ENCODE results near the gene INTS2. TPM values are rescaled to one million over a fixed set of nuclear protein-coding genes. Genes with fewer than 3 reads are reported as not detected.

Gene INTS2
- total RNA-seq, 1 donor from 2014 or later = 9.5 TPM

GRCh38 chr17:61968757-61969156 lies 41.0 kb upstream of the INTS2 start:
- TF ChIP-seq, protein P1, sequence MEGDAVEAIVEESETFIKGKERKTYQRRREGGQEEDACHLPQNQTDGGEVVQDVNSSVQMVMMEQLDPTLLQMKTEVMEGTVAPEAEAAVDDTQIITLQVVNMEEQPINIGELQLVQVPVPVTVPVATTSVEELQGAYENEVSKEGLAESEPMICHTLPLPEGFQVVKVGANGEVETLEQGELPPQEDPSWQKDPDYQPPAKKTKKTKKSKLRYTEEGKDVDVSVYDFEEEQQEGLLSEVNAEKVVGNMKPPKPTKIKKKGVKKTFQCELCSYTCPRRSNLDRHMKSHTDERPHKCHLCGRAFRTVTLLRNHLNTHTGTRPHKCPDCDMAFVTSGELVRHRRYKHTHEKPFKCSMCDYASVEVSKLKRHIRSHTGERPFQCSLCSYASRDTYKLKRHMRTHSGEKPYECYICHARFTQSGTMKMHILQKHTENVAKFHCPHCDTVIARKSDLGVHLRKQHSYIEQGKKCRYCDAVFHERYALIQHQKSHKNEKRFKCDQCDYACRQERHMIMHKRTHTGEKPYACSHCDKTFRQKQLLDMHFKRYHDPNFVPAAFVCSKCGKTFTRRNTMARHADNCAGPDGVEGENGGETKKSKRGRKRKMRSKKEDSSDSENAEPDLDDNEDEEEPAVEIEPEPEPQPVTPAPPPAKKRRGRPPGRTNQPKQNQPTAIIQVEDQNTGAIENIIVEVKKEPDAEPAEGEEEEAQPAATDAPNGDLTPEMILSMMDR (IDR thresholded peaks at IDR 0.05) = no peak
- no peaks in the 10 kb centered on the region for H3K9me3 Mint-ChIP-seq (ENCODE audit: low read depth)
- H3K36me3 Mint-ChIP-seq (ENCODE audit: low read depth) = peaks cover 9% of the 10 kb centered on the region
- H3K27ac Mint-ChIP-seq (ENCODE audit: unreplicated experiment) = no peak overlapping the region
- H3K4me3 Mint-ChIP-seq (ENCODE audit: unreplicated experiment) = no peak overlapping the region
- no peak for DNase-seq (ENCODE audit: low spot score)
- H3K27me3 Mint-ChIP-seq (ENCODE audit: low read depth) = no peaks in the 10 kb centered on the region
- no peaks in the 10 kb centered on the region for H3K4me1 Mint-ChIP-seq (ENCODE audit: low read depth)

- H3K27ac Mint-ChIP-seq (ENCODE audit: unreplicated experiment) = no peak overlapping the region
- TF ChIP-seq, protein P1 (IDR thresholded peaks at IDR 0.05) = no peak
Observed at GRCh38 chr17:61967729-61968128, 39.9 kb upstream of the INTS2 start.

DNA sequence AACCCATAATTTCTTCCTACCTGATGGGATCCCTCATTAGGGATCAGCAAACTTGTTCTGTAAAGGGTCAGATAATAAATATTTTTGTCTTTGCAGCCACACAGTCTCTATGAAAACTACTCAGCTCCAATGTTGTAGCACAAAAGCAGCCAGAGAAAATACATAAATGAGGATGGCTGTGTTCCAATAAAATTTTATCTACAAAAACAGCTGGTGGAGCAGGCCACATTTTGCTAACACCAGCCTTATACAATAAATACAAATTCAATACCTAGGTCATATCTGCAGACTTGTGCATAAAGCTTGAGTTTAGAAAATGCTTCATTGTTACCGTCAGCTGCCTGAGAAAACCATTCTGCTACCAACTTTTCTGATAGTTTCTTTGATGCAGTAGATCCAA lies 38.4 kb upstream of the INTS2 start:
- H3K9me3 Mint-ChIP-seq (ENCODE audit: low read depth) = no peaks in the 10 kb centered on the region
- no peak overlapping the region for H3K27ac Mint-ChIP-seq (ENCODE audit: unreplicated experiment)
- H3K4me3 Mint-ChIP-seq (ENCODE audit: unreplicated experiment) = no peak overlapping the region
- TF ChIP-seq, protein P1 (IDR thresholded peaks at IDR 0.05) = no peak
- no peaks in the 10 kb centered on the region for H3K4me1 Mint-ChIP-seq (ENCODE audit: low read depth)
- H3K36me3 Mint-ChIP-seq (ENCODE audit: low read depth) = peaks cover 14% of the 10 kb centered on the region
- H3K27me3 Mint-ChIP-seq (ENCODE audit: low read depth) = no peaks in the 10 kb centered on the region
- DNase-seq (ENCODE audit: low spot score) = no peak

More at GRCh38 chr17:61967729-61968128, 39.9 kb upstream of the INTS2 start:
- no peaks in the 10 kb centered on the region for H3K9me3 Mint-ChIP-seq (ENCODE audit: low read depth)
- no peaks in the 10 kb centered on the region for H3K4me1 Mint-ChIP-seq (ENCODE audit: low read depth)
- H3K27me3 Mint-ChIP-seq (ENCODE audit: low read depth) = no peaks in the 10 kb centered on the region
- peaks cover 11% of the 10 kb centered on the region for H3K36me3 Mint-ChIP-seq (ENCODE audit: low read depth)
- H3K4me3 Mint-ChIP-seq (ENCODE audit: unreplicated experiment) = no peak overlapping the region
- DNase-seq (ENCODE audit: low spot score) = no peak

GRCh38 chr17:61955619-61956018 lies 27.8 kb upstream of the INTS2 start:
- H3K4me3 Mint-ChIP-seq (ENCODE audit: unreplicated experiment) = no peak overlapping the region
- no peak for DNase-seq (ENCODE audit: low spot score)
- no peaks in the 10 kb centered on the region for H3K27me3 Mint-ChIP-seq (ENCODE audit: low read depth)
- H3K36me3 Mint-ChIP-seq (ENCODE audit: low read depth) = peaks cover 21% of the 10 kb centered on the region
- TF ChIP-seq, protein P1 (IDR thresholded peaks at IDR 0.05) = no peak
- no peak overlapping the region for H3K27ac Mint-ChIP-seq (ENCODE audit: unreplicated experiment)
- H3K4me1 Mint-ChIP-seq (ENCODE audit: low read depth) = no peaks in the 10 kb centered on the region
- peaks cover 4% of the 10 kb centered on the region for H3K9me3 Mint-ChIP-seq (ENCODE audit: low read depth)

GRCh38 chr17:61947367-61948078 lies 19.7 kb upstream of the INTS2 start:
- Mint-ChIP-seq H3K36me3 (ENCODE audit: low read depth) (peaks cover 21% of the 10 kb centered on the region), H3K27me3 (ENCODE audit: low read depth) (no peaks in the 10 kb centered on the region), H3K9me3 (ENCODE audit: low read depth) (no peaks in the 10 kb centered on the region), H3K27ac (ENCODE audit: unreplicated experiment) (no peak overlapping the region), H3K4me1 (ENCODE audit: low read depth) (no peaks in the 10 kb centered on the region), H3K4me3 (ENCODE audit: unreplicated experiment) (no peak overlapping the region)
- TF ChIP-seq, protein P1 (IDR thresholded peaks at IDR 0.05) = no peak
- no peak for DNase-seq (ENCODE audit: low spot score)

Measured in chondrocyte (in vitro differentiated cells).